NK-92 (cell line): Measurements from ENCODE around the gene CES3.
"Not testable (repeated sequence)": the region's sequence is repeated elsewhere in the genome, so short reads cannot be mapped to it uniquely, and the experiment has no call there.

Experiments
- DNase-seq: peaks from one replicate; lab custom pipeline; 2025; ENCODE audit not compliant: unreplicated experiment; lab: John Stamatoyannopoulos, UW

Gene CES3

GRCh38 chr16:66926171-66926947 lies 34.7 kb upstream of the CES3 start:
- no peak for DNase-seq

GRCh38 chr16:66926961-66927436 lies 34.1 kb upstream of the CES3 start:
- no peak for DNase-seq

GRCh38 chr16:66927918-66928649 lies 33.0 kb upstream of the CES3 start:
- DNase-seq = no peak

GRCh38 chr16:66928702-66929388 lies 32.2 kb upstream of the CES3 start:
- DNase-seq = no peak

- DNase-seq = no peak
These were observed 30.9 kb upstream of the CES3 start for GRCh38 chr16:66930189-66930588.

GRCh38 chr16:66931665-66932064 lies 29.4 kb upstream of the CES3 start:
- no peak for DNase-seq

- no peak for DNase-seq
These were observed 29.0 kb upstream of the CES3 start for GRCh38 chr16:66932076-66932475.

GRCh38 chr16:66933776-66934137 lies 27.3 kb upstream of the CES3 start:
- DNase-seq = no peak

- DNase-seq = peak; percentile 9
These were observed 26.8 kb upstream of the CES3 start, which contains the start of gene CIAO2B for GRCh38 chr16:66934138-66934838. Gene CIAO2B (minus strand): TSS chr16:66934402. CDS start chr16:66934364, 38 bp downstream.

GRCh38 chr16:66934839-66935313 lies 26.2 kb upstream of the CES3 start:
- not testable (repeated sequence) for DNase-seq

GRCh38 chr16:66935314-66936011 lies 25.6 kb upstream of the CES3 start, which contains the start of gene CES2:
Gene CES2 (plus strand): TSS chr16:66935516. CDS start chr16:66935636, 120 bp downstream.
- no peak for DNase-seq

- no peak for DNase-seq
These were observed 24.6 kb upstream of the CES3 start for GRCh38 chr16:66936462-66936861.

GRCh38 chr16:66936889-66937554 lies 24.0 kb upstream of the CES3 start:
- no peak for DNase-seq

- DNase-seq = no peak
These were observed 23.2 kb upstream of the CES3 start for GRCh38 chr16:66937725-66938337.

GRCh38 chr16:66939366-66939765 lies 21.7 kb upstream of the CES3 start:
- no peak for DNase-seq

- DNase-seq = no peak
These were observed 20.8 kb upstream of the CES3 start for GRCh38 chr16:66940236-66940635.

GRCh38 chr16:66942981-66943380 lies 18.1 kb upstream of the CES3 start:
- DNase-seq = no peak

GRCh38 chr16:66943426-66944053 lies 17.5 kb upstream of the CES3 start:
- no peak for DNase-seq

- DNase-seq = no peak
These were observed 17.0 kb upstream of the CES3 start for GRCh38 chr16:66944054-66944441.
